Cardiac fibroblast (primary cell): ENCODE results near the gene SPATC1L.
"Not testable (repeated sequence)": the region's sequence is repeated elsewhere in the genome, so short reads cannot be mapped to it uniquely, and the experiment has no call there.

Experiments
- DNase-seq, 2 donors: peaks; one replicate each; pipeline versions ENCODE4 v3.0.0 to v3.0.0-alpha.2; 2010; ENCODE audit warnings: low read depth in 2 of 2
- H3K4me3 ChIP-seq, 2 donors: replicated peaks in 1 of 2; 1 replicate in 1 of 2; 2 replicates in 1 of 2; pipeline ENCODE4 v1.5.1; 2011; ENCODE audit warnings: low read depth in 2 of 2, low read length in 2 of 2, mild to moderate bottlenecking in 2 of 2, moderate library complexity in 1 of 2
- TF ChIP-seq, protein P1 (sequence below): IDR thresholded peaks from one replicate; pipeline ENCODE4 v1.5.1; 2011; ENCODE audit warnings: low read depth, mild to moderate bottlenecking, low read length, inconsistent platforms

The SPATC1L gene

DNA sequence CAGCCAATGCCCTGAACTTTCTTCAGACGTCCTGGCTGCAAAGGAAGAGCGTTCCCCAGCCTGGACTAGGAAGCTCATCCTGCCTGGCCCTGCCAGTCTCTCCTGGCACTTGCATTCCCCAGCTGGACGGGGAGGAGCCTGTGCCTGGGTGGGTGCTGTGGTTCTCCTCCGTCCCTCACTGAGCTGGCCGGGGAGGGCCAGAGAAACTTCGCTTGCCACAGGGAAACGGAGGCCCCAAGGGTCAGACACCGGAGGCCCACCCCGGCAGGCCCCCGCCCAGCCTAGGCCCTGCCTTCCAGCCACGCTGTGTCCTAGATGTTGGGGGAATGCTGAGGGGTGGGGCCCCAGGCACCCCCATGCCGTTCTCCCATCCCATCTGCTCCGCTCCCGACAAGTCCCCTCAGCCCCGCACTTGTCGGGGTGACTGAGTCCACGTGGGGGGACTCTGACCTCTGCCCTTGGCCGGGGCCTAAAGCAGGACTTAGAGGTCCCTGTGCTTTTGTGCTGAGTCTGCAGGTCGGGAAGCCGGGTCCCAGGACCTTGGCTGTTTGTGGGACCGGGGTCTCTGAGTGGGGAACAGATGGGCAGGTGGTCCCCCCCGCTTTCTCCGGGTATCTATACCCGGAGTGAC is 33.7 kb downstream of the SPATC1L start:
- TF ChIP-seq, protein P1, sequence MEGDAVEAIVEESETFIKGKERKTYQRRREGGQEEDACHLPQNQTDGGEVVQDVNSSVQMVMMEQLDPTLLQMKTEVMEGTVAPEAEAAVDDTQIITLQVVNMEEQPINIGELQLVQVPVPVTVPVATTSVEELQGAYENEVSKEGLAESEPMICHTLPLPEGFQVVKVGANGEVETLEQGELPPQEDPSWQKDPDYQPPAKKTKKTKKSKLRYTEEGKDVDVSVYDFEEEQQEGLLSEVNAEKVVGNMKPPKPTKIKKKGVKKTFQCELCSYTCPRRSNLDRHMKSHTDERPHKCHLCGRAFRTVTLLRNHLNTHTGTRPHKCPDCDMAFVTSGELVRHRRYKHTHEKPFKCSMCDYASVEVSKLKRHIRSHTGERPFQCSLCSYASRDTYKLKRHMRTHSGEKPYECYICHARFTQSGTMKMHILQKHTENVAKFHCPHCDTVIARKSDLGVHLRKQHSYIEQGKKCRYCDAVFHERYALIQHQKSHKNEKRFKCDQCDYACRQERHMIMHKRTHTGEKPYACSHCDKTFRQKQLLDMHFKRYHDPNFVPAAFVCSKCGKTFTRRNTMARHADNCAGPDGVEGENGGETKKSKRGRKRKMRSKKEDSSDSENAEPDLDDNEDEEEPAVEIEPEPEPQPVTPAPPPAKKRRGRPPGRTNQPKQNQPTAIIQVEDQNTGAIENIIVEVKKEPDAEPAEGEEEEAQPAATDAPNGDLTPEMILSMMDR, result no peak
- no peak for DNase-seq
- H3K4me3 ChIP-seq, result no peak overlapping the region

DNA sequence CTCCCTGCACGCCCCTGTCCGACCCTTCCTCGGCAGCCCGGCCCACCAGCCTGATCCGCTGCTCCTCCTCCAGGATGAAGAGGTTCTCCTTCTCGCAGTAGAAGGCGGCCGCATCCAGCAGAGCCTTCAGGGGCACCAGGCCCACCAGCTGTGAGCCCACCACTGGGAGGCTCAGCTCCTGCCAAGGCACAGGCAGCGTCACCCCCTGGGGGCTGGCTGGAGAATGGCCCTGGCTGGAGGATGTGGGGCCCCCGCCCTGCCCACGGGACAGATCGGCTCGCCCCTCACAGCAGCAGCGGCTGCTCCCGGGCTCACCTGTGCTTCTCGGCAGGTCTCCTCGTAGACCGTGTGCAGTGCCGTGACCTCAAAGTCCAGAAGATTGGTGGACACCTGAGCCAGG is 34.2 kb downstream of the SPATC1L start:
- H3K4me3 ChIP-seq, result no peak overlapping the region
- TF ChIP-seq, protein P1, result no peak
- DNase-seq, result no peak

DNA sequence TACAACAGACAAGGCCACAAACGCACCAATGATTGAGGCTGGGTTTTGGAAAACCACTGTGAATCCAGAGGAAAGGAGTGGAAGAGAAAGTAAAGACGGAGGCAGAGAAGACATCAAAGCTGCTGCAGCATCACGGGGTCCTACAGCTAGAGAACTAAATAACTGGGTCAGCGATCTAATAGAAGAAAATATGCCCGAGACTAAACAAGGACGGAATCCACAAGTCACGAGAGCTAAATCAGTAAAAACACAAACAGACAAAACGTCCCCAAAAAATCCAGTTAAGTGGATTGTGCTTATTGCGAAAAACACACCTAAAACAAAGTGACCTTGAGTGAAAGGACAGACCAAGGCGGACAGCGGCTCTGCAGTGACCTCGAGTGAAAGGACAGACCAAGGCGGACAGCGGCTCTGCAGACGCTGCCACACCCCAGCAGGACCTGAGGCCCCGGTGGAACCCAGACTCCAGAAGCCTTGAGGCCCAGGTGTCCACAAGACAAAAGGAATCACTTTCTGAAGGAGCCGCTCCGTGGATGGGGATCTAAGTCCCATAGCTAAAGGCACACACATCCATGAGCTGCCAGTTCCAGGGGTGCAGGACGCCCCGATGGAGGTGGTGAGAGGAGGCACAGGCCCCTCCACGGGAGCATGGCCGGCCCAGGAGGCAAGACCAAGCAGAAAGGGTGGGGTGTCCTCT is 34.9 kb downstream of the SPATC1L start:
- TF ChIP-seq, protein P1, result no peak
- no peak for DNase-seq

DNA sequence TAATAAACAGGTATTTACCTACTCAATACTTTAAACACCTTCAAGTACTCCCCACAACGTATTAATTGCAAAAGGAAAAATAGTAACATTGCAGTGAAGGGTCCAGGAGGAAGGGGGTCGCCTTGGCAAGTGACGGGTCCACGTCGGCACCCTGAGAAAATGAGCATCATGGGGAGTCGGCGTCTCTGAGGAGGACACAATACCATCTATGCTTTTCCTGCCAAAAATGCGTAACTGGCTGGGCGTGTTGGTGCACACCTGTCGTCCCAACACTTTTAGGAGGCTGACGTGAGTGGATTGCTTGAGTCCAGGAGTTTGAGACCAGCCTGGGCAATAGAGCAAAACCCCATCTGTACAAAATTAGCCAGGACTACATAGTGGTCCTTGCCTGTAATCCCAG is 36.2 kb downstream of the SPATC1L start:
- no peak overlapping the region for H3K4me3 ChIP-seq
- TF ChIP-seq, protein P1, result no peak
- no peak for DNase-seq

More for the DNA sequence above, 34.9 kb downstream of the SPATC1L start:
- H3K4me3 ChIP-seq, result no peak overlapping the region

DNA sequence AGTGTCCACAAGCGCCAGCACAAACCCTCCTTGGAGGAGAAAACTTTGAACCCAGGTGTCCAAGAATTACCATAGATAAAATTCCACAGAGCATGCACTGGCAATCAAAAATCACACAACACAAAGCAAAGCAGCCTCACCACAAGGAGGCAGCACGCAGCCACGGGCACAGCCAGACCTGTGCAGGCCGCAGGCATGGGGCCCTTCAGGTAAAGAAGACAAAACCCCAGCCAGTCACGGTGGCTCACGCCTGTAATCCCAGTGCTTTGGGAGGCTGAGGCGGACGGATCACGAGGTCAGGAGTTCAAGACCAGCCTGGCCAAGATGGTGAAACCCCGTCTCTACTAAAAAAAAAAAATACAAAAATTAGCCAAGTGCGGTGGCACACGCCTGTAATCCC is 36.8 kb downstream of the SPATC1L start:
- DNase-seq, result peak; percentile 55 to 56
- TF ChIP-seq, protein P1, result peak; percentile 78
- not testable (repeated sequence) for H3K4me3 ChIP-seq

DNA sequence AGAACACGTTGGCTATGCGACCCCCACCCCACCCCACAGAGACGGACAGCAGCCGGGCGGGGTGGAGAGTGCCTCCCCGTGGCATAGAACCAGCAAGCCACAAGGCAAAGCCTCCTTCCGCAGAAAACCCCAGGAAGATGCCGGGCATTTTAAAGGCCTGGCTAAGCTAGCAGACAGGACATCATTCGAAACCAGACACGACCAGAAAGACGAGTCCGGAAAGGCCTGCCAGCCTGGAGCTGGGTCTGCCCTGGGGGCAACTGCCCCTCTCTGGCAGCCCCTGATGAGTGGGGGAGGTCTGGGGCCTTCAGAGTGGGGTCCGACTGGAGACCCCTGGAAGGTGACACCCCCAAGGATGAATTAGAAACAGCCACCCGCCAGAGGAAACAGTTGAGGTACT is 37.4 kb downstream of the SPATC1L start:
- DNase-seq, result no peak
- no peak overlapping the region for H3K4me3 ChIP-seq
- TF ChIP-seq, protein P1, result no peak
